HL-60/S4 treated with phorbol 12-myristate 13-acetate at 8.2 ng/mL for 4 days and 3 days (cell line): ENCODE measurements around the gene DCAF5.
"Not testable (repeated sequence)": the region's sequence is repeated elsewhere in the genome, so short reads cannot be mapped to it uniquely, and the experiment has no call there.

Experiments
- in situ Hi-C: fragments of 300-500 bp; cut with MboI; formaldehyde crosslinking; loops from 2 replicates; pipeline ENCODE4 v1.15.0; 2022; ENCODE audit warnings: low sequenced_read_pairs

DCAF5 gene

DNA sequence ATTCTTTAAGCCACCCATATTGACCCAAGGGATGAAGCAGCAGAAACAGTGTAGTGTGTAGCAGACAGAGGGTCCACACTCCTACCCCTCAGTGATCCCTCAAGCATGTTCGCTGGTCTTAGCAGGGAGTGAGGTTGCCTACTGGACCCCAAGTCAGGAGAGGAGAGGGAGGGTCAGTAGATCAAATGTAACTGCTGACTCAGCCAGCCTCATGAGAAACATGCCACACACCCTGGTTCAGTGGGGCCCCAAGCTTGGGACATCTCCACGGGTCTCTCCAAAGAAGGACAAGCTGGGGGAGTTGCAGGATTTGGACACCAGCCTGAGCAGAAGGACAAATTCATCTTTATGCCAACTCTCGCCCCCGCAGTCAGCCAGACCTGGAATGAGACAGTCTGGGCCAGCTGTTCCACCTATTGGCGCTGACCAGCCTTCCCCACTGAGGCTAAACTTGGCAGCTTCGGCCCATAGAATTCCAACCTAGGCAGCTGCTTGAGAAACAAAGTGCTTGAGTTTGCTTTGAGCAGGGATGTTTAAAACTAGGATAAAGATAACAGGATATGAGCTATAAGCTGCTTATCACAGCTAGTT, 107.9 kb downstream of the DCAF5 start:
- in situ Hi-C loops = no loop called here

DNA sequence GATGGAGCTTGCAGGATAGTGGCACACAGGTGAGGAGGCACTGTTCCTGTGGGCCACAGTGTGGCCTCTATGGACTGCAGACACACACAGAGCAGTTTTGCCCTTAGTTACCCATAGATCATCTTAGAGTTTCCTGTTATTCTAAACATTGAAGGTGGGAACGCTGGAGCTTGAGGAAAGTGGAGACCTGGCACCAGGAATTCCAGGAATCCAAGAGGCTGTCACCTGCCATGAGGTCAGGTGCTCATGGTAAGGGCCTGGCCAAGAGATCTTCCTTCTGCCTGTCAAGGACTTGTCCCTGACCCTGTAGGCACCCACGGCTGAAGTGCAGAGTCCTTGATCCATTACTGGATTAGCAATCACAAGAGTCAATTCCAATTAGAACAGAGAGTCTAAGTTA, 108.6 kb downstream of the DCAF5 start:
- in situ Hi-C loops = no loop called here

- in situ Hi-C loops = no loop called here
These were observed 109.2 kb downstream of the DCAF5 start for GRCh38 chr14:69043596-69044260.

- in situ Hi-C loops = no loop called here
These were observed 110.0 kb downstream of the DCAF5 start for GRCh38 chr14:69042787-69043444.

DNA sequence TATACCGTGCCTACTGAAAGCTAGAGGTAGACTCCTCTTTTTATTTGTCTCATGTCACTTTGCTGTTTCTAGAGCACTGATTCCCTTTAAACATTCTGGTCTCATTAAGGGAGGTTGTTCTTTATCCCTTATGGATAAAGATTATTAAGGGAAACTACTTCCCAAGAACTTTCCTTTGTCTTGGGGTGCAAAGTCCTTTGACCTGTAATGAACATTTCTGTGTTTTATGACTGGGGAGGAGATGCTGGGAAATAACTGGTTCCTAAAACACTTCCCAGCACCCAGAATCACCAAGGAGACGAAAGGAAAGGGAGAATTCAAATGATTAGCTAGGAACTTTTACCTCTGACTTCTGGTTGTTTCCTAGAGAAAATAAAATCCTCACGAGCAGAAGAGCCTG, 110.6 kb downstream of the DCAF5 start:
- in situ Hi-C loops = no loop called here

- in situ Hi-C loops = no loop called here
These were observed 111.1 kb downstream of the DCAF5 start for GRCh38 chr14:69041783-69042182.

DNA sequence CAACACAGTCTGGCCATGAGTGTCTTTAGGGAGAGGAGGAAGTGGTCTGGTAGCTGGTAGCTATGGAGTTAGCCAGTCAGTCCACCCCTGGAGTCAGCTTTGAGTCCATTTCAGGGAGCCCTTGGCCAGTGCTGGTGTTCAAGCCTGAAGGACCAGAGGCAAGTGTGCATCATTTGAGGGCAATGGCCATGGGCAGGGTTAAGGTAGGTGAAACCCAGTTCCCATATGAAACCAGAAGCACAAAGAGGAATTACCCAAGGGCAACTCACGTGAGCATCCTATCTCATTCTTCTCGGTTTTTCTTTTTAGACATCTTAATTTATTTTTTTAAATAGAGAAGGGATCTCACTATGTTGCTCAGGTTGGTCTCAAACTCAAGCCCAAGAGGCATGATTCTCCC, 112.6 kb downstream of the DCAF5 start:
- in situ Hi-C loops = no loop called here

DNA sequence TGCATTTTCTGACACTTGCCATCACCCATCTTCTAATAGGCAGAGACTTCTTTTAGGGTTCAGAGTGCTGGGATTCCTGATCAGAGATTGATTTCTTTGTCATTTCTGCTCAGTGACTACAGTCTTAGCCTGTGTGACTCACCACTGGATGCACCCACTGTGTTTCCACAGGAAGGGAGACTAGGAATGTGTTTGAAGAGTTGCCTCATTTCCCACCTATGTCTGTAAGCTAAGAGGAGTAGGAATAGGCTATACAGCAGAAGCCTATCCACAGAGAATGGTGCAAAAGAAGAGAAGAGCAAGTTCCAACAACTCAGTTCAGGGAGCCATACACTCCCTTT, 113.7 kb downstream of the DCAF5 start:
- in situ Hi-C loops = no loop called here

DNA sequence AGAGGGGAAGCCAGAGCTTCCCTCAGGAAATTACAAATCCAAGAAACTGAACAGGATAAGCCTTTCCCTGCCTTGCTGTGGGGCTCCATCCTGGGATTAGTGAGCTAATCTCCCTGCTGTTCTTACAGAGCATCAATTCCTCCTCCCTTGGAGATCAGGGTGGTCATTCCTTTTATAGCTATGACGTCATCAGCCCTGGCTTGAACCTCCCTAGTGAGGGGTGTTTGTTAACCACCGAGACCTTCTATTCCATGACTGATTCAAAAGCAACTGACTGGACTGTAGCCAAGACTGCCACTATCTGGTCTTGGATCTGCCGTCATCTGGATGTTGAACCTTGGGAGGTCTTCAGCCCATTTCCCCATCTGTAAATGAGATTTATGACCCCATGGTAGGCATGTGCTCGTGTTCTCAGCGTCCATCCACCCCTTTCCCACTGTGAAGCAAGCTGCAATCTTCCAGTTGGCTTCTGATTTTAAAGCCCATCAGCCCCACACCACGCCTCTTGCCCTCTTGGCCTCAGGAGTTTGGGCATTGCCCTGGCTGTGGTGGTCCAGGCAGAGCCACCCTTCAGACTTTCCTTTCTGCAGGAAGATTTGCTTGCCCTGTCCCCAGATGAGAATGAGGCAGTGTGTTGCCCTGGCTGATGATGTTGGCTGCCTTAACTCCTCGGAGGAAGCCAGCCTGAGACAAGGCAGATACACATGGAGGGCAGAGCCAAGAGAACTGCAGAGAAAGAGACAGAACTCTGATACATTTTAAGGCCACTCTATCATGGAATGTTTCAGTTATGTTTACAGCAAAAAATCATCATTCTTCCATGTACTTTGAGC, 114.2 kb downstream of the DCAF5 start:
- in situ Hi-C loops = no loop called here

DNA sequence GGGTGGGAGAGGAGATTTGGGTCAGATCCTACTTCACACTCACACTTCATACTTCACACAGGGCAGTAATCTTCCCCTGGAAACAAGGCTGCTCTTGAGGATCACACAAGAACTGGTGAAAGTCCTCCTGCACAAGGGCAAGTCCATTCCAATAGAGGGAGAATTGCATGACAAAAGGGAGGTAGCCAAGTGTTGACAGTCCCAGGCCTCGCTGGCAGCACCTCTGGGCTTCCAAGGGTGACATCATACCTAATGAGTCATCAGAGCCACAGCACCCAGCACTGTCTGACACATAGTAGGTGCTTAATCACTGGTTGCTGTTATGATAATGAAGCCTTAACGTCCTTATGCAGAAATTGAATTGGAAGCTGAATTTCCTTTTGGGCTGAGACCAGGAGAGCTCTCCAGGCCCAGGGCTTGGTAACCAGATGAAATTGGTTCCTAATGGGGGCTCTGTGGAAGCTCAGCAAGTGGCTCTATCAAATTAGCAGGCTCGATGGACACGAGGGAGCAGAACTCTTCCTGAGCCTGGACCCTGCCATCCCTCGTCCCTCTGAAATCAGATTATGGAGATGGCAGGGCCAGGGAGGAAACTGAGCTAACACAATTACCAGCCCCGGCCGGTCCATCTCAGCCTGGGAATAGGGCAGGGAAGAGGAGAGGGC, 115.0 kb downstream of the DCAF5 start:
- in situ Hi-C loops = no loop called here

DNA sequence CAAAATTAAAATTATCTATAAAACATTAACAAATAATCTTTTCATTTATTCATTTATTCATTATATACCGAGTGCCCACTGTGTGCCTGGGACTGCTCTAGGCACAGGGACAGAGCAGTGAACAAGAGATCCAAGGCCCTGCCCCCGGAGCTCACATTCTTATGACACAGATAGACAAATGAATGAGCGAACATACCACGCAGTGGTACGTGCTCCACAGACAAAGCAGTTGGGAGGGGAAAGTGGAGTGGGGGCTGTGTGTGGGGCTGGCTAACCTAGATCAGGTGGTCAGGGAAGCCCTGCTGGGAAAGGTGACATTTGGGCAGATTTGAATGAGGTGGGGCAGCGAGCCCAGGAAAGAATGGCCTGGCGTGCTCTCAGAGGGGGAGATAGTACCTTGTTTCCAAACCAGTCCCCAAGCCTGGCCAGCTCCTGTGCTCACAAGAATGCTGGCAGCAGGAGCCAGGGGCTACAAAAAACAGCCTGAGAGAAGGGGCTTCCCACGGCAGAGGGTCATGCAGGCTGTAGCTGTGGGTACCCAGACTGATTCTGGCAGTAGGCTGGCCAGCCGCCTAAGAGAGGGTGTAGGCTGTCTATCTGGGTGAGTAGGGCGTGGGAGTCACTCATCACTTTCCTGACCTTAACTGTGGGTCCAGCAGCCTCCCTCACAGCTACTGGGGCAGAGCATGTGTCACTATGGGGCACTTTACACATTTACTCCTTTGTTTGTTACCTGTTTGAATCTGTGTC, 116.0 kb downstream of the DCAF5 start:
- in situ Hi-C loops = no loop called here

DNA sequence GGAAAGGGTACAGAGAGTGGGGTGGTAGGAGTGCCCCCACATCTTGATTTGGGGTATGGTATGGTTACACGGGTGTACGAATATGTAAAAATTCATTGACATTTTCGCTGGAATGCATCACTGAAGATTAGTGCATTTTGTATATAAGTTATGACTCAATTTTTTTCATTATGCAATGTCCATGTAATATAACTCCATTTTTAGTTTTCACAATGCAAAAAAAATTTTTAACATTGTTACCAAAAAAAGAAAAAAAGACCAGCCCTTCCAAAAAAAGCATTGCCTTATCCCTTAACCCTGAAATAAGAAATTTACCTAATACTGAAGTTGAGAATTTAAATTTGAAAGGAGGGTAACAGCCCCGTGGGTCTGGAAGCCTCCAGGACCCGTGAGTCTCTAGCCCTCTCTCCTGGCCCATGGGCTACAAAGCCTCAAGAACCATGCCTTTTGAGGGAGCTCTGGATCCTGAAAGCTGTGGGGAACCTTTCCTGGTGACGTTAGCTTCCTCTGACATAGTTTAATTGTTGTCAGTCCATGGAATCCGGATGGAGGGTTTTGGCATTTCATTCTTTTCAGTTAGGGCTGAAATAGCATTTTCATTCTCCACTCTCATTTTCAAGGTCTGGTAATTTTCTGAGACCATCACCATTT, 118.2 kb downstream of the DCAF5 start:
- in situ Hi-C loops = no loop called here

- in situ Hi-C loops = no loop called here
These were observed 125.5 kb downstream of the DCAF5 start for GRCh38 chr14:69027242-69027913.

GRCh38 chr14:69023035-69023434, 129.9 kb downstream of the DCAF5 start:
- in situ Hi-C loops = no loop called here

DNA sequence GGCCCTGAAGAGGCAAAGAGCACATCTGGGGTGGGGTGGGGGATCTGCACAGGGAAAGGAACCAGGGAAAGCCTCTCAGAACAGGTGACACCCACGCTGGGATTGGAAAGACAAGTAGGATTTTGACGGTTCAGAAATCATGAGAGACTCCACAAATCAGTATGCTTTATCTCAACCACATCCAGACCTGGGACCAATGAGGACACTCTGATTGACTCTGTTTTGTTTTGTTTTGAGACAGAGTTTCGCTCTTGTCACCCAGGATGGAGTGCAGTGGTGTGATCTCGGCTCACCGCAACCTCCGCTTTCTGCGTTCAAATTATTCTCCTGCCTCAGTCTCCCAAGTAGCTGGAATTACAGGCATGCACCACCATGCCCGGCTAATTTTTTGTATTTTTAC, 130.8 kb downstream of the DCAF5 start:
- in situ Hi-C loops = not testable (repeated sequence)

- in situ Hi-C loops = no loop called here
These were observed 135.2 kb downstream of the DCAF5 start for GRCh38 chr14:69017706-69018105.

- in situ Hi-C loops = no loop called here
These were observed 138.1 kb downstream of the DCAF5 start for GRCh38 chr14:69014829-69015259.

GRCh38 chr14:69013943-69014782, 138.8 kb downstream of the DCAF5 start:
- in situ Hi-C loops = no loop called here
